ENCODE results near the gene CLIP3.

- TF ChIP-seq CTCF (IDR thresholded peaks at IDR 0.05 in 2 of 3, conservative IDR thresholded peaks at IDR 0.05 in 1 of 3; ENCODE audit: insufficient read depth in 2 of 3, low read depth in 1 of 3, low read length in 3 of 3) = no peak
- TF ChIP-seq TFE3 (CRISPR knock-in tag; IDR thresholded peaks at IDR 0.05) = no peak
- TF ChIP-seq GABPB1 (CRISPR knock-in tag; IDR thresholded peaks at IDR 0.05) = no peak
- TF ChIP-seq CBX3 (IDR thresholded peaks at IDR 0.05; ENCODE audit: borderline replicate concordance in 1 of 2, low read length in 2 of 2) = no peak
- no peak for TF ChIP-seq FOXM1 (IDR thresholded peaks at IDR 0.05; ENCODE audit: low read depth)
- no peak for TF ChIP-seq FOXM1 (CRISPR knock-in tag; IDR thresholded peaks at IDR 0.05; ENCODE audit: low read depth)
- TF ChIP-seq, protein P1, sequence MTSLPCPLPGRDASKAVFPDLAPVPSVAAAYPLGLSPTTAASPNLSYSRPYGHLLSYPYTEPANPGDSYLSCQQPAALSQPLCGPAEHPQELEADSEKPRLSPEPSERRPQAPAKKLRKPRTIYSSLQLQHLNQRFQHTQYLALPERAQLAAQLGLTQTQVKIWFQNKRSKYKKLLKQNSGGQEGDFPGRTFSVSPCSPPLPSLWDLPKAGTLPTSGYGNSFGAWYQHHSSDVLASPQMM (CRISPR knock-in tag; IDR thresholded peaks at IDR 0.05) = no peak
Observed at GRCh38 chr19:35975608-35976214, 57.0 kb downstream of the CLIP3 start.

Measured in K562 (cell line).